A549 (cell line): ENCODE measurements around the gene MAPK9. TPM values are rescaled to one million over a fixed set of nuclear protein-coding genes. Genes with fewer than 3 reads are reported as not detected.

Experiments
- ATAC-seq, 2 experiments: fragments of 200-7000 bp in 1 of 2; fragments of >200 bp in 1 of 2; cut with Nextera tagmentation in 1 of 2; cut with Tn5 transposase in 1 of 2; 3 replicates each; pipeline versions ENCODE4 v1.8.0 to v1.9.1; 2018 to 2020; ENCODE audit warnings: mild to moderate bottlenecking in 1 of 2, moderate library complexity in 1 of 2
- CTCF ChIA-PET: fragments of 300-600 bp; sonication (Branson Sonifier 250); formaldehyde crosslinking; extraction: SDS; loops from one replicate; lab custom pipeline; 2021; ENCODE audit warnings: antibody characterized with exemption, inconsistent platforms; lab: Yijun Ruan, JAX
- POLR2A ChIA-PET: fragments of 350-600 bp; formaldehyde crosslinking; extraction: SDS; loops from one replicate; lab custom pipeline; 2021; ENCODE audit warnings: antibody characterized with exemption, inconsistent platforms; lab: Yijun Ruan, JAX
- DNase-seq, 2 experiments: peaks; one replicate each; pipeline versions ENCODE4 v3.0.0 to v3.0.0-alpha.2; 2011 to 2016; ENCODE audit warnings: low read depth in 1 of 2, low spot score in 1 of 2
- FAIRE-seq: peaks from 2 replicates; lab custom pipeline; 2011; peaks lifted over from hg19 to GRCh38; lab: Jason Lieb, UNC
- H3K27ac ChIP-seq, 2 experiments: fragments of >200 bp; sonication (Bioruptor Twin); formaldehyde crosslinking; 3 replicates each; pipeline ENCODE4 v1.5.1; 2016 to 2017
- H3K4me1 ChIP-seq: fragments of >200 bp; sonication (Bioruptor Twin); formaldehyde crosslinking; 3 replicates; pipeline ENCODE4 v1.6.1; 2016
- H3K4me2 ChIP-seq: fragments of >200 bp; sonication (Bioruptor Twin); formaldehyde crosslinking; 3 replicates; pipeline ENCODE4 v1.6.1; 2016
- H3K4me3 ChIP-seq: fragments of >200 bp; sonication (Bioruptor Twin); formaldehyde crosslinking; 3 replicates; pipeline ENCODE4 v1.5.1; 2016
- H3K9me3 ChIP-seq: fragments of >200 bp; sonication (Bioruptor Twin); formaldehyde crosslinking; 3 replicates; pipeline ENCODE4 v1.6.1; 2016
- CBX2 ChIP-seq: fragments of 200-600 bp; sonication (generic); IDR thresholded peaks from 2 replicates; pipeline ENCODE4 v1.6.1; 2016; ENCODE audit warnings: low read depth, mild to moderate bottlenecking, borderline replicate concordance
- CBX8 ChIP-seq: fragments of 200-600 bp; sonication (generic); IDR thresholded peaks from 2 replicates; pipeline ENCODE4 v1.6.1; 2016
- EHF ChIP-seq: fragments of 250-450 bp; sonication (Bioruptor Pico); IDR thresholded peaks from 2 replicates; pipeline ENCODE4 v1.5.0; 2020; ENCODE audit warnings: mild to moderate bottlenecking
- EHMT2 ChIP-seq: fragments of 200-600 bp; sonication (generic); IDR thresholded peaks from 2 replicates; pipeline ENCODE4 v1.6.1; 2016; ENCODE audit warnings: antibody characterized with exemption, low read depth, mild to moderate bottlenecking, moderate library complexity
- ESRRA ChIP-seq: fragments of 150-350 bp; IDR thresholded peaks from 2 replicates; pipeline ENCODE4 v1.6.1; 2014; ENCODE audit warnings: mild to moderate bottlenecking, low read length, borderline replicate concordance
- GATA3 ChIP-seq: IDR thresholded peaks from 2 replicates; pipeline ENCODE4 v1.6.1; 2012; ENCODE audit warnings: borderline replicate concordance
- HDAC2 ChIP-seq: fragments of 200-600 bp; sonication (generic); IDR thresholded peaks from 2 replicates; pipeline ENCODE4 v1.6.1; 2016
- HEYL ChIP-seq: fragments of 250-450 bp; sonication (Bioruptor Pico); IDR thresholded peaks from 2 replicates; pipeline ENCODE4 v1.8.0; 2021; ENCODE audit warnings: mild to moderate bottlenecking, moderate library complexity
- JUNB ChIP-seq: fragments of >200 bp; sonication (Bioruptor Twin); formaldehyde crosslinking; IDR thresholded peaks from 2 replicates; pipeline ENCODE4 v1.6.1; 2016
- KDM1A ChIP-seq: fragments of 200-600 bp; sonication (generic); IDR thresholded peaks from 2 replicates; pipeline ENCODE4 v1.6.1; 2016; ENCODE audit warnings: low read depth, mild to moderate bottlenecking
- MYC ChIP-seq: IDR thresholded peaks from 2 replicates; pipeline ENCODE4 v1.6.1; 2012; ENCODE audit warnings: mild to moderate bottlenecking, inconsistent platforms, low read length, improper control_type of control experiment, borderline replicate concordance
- NR3C1 ChIP-seq: fragments of >200 bp; sonication (Bioruptor Twin); formaldehyde crosslinking; IDR thresholded peaks from 3 replicates; pipeline ENCODE4 v1.6.1; 2017
- POLR2A ChIP-seq: IDR thresholded peaks from 2 replicates; pipeline ENCODE4 v1.6.1; 2012; ENCODE audit warnings: mild to moderate bottlenecking, low read length
- POLR2AphosphoS2 ChIP-seq: conservative IDR thresholded peaks from 2 replicates; pipeline ENCODE4 v1.6.1; 2012; ENCODE audit warnings: low read length, improper control_type of control experiment, inconsistent platforms
- RARB ChIP-seq: fragments of 250-450 bp; sonication (Bioruptor Pico); IDR thresholded peaks from 2 replicates; pipeline ENCODE4 v1.8.0; 2021; ENCODE audit warnings: mild to moderate bottlenecking, moderate library complexity
- RNF2 ChIP-seq: fragments of 200-600 bp; sonication (generic); IDR thresholded peaks from 2 replicates; pipeline ENCODE4 v1.6.1; 2016; ENCODE audit warnings: low read depth, mild to moderate bottlenecking, antibody characterized with exemption, moderate library complexity, borderline replicate concordance
- SREBF2 ChIP-seq: fragments of 450-650 bp; IDR thresholded peaks from 2 replicates; pipeline ENCODE4 v1.6.1; 2014; ENCODE audit warnings: mild to moderate bottlenecking, moderate library complexity
- TP53 ChIP-seq: fragments of 250-450 bp; sonication (Bioruptor Pico); IDR thresholded peaks from 2 replicates; pipeline ENCODE4 v1.5.0; 2021; ENCODE audit warnings: mild to moderate bottlenecking, moderate library complexity
- WGBS: methylation state at CpG from one replicate; pipeline ENCODE4 v1.1.6; 2017; ENCODE audit errors: missing lambda C conversion rate; 5-methylcytosine and 5-hydroxymethylcytosine counted together
- polyA plus RNA-seq, 4 experiments: library from polyadenylated mRNA; depleted of rRNA in 3 of 4; stranded (reverse); fragments of >200 nt; fragmentation: RNase III in 1 of 4; extraction: RNeasy Plus Mini Kit Qiagen cat#74134 plus additional on column Dnase treatment in 1 of 4; gene quantifications; 2 replicates in 3 of 4; 3 replicates in 1 of 4; pipeline ENCODE4 v1.2.3, GENCODE V29; 2011 to 2017
- TF ChIP-seq, protein P1 (sequence below): fragments of >200 bp; sonication (Bioruptor Twin); formaldehyde crosslinking; IDR thresholded peaks from 3 replicates; pipeline ENCODE4 v1.5.1; 2016
- TF ChIP-seq, protein P2 (sequence below): fragments of 250-450 bp; sonication (Bioruptor Pico); IDR thresholded peaks from 2 replicates; pipeline ENCODE4 v1.5.0; 2020; ENCODE audit warnings: low read depth, mild to moderate bottlenecking, moderate library complexity
- TF ChIP-seq, protein P3 (sequence below): IDR thresholded peaks from 2 replicates; pipeline ENCODE4 v1.6.1; 2012
- TF ChIP-seq, protein P4 (sequence below): fragments of 150-350 bp; IDR thresholded peaks from 2 replicates; pipeline ENCODE4 v1.6.1; 2014; ENCODE audit warnings: low read depth, mild to moderate bottlenecking, low read length
- TF ChIP-seq, protein P5 (sequence below): IDR thresholded peaks from 2 replicates; pipeline ENCODE4 v1.6.1; 2012; ENCODE audit warnings: low read depth, borderline replicate concordance
- TF ChIP-seq, protein P6 (sequence below): fragments of 200-600 bp; sonication (generic); IDR thresholded peaks from 2 replicates; pipeline ENCODE4 v1.6.1; 2016; ENCODE audit warnings: antibody characterized with exemption, mild to moderate bottlenecking, moderate library complexity

MAPK9 gene
- polyA plus RNA-seq, 2 of the 4 experiments (the other 2 are of a cell fraction), result 36.6 to 66.9 TPM

DNA sequence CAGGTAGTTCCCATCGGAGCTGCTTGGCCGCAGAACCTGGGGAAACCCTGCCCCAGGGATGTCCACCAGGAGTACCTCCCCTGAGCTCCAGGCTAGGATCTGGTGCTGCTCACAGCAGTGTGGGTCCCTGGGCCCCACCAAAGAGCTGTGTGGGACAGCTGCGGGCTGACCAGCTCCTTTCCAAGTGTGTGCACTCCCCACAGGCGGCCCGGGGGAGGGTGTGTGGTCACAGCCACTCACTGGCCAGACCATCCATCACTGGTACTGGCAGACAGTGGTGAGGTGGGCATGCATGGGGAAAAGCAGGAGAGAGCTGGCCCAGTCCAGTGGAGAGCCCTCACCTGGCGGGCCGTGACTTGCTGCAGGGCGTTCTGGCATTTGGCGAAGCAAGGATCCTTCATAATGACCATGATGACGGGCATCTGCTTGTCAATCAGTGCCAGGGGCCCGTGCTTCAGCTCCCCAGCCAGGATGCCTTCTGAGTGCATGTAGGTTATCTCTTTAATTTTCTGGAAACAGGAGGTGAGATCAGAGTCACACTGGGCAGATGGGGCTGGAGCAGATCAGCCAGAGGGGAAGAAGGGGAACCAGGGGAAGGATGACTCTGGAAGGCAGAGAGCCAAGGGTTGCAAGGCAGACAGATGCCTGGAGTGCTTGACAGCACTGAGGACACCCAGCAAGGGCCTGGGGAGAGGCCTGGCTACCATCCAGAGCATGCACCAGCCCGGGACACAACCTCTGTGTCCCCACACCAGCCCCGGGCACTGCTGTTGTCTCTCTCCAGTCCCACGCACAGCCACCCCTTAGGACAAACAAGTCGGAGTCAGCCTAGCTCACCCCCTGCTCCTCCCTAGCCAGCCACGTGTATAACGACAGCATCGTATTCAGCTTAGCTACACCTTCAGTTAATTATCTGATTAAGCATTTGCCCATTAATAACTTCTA lies 12.8 kb upstream of the MAPK9 start:
- no peak for TF ChIP-seq GATA3
- no peak for TF ChIP-seq TP53 (CRISPR knock-in tag)
- TF ChIP-seq ESRRA, result no peak
- TF ChIP-seq CBX2, result no peak
- Histone ChIP-seq H3K4me2 (no peak overlapping the region), H3K4me3 (no peak overlapping the region), H3K9me3 (no peaks in the 10 kb centered on the region), H3K27ac (no peak overlapping the region), H3K4me1 (no peaks in the 10 kb centered on the region)
- DNase-seq (no peak), FAIRE-seq (no peak), ATAC-seq (no peak; a peak in 1 of 6 replicates)
- POLR2A ChIA-PET, result no interaction called here
- CTCF ChIA-PET, result interaction anchor here (0.7 to 8.6 kb wide), 9 partner anchors 10 to 314 kb away, joined by 3 to 81 read pairs (median 3); no protein-coding TSS in a partner anchor
- WGBS, result 89% methylated on average over 15 of the region's 18 CpGs

DNA sequence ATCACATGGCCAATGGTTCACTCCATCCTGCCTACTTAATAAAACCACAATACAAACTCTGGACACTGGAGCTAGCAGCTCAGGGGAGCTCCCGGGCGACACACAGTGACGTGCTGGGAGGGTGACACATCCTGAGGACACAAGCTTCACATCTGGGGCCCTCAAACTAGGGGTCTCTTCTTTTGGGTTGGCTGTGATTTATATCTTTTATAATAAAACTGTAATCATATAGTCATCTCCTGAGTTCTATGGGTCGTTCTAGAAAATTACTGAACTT lies 12.1 kb upstream of the MAPK9 start:
- ChIA-PET POLR2A (no interaction called here), CTCF (interaction anchor here (1.0 to 8.6 kb wide), 7 partner anchors 10 to 167 kb away, joined by 3 to 81 read pairs (median 33); no protein-coding TSS in a partner anchor)
- no peak overlapping the region for H3K27ac ChIP-seq
- no peak overlapping the region for H3K4me3 ChIP-seq
- WGBS, result 93% methylated on average over 4 of the region's 4 CpGs
- no peaks in the 10 kb centered on the region for H3K4me1 ChIP-seq
- DNase-seq (no peak), FAIRE-seq (no peak), ATAC-seq (no peak)
- TF ChIP-seq RNF2, result no peak
- TF ChIP-seq, protein P1, sequence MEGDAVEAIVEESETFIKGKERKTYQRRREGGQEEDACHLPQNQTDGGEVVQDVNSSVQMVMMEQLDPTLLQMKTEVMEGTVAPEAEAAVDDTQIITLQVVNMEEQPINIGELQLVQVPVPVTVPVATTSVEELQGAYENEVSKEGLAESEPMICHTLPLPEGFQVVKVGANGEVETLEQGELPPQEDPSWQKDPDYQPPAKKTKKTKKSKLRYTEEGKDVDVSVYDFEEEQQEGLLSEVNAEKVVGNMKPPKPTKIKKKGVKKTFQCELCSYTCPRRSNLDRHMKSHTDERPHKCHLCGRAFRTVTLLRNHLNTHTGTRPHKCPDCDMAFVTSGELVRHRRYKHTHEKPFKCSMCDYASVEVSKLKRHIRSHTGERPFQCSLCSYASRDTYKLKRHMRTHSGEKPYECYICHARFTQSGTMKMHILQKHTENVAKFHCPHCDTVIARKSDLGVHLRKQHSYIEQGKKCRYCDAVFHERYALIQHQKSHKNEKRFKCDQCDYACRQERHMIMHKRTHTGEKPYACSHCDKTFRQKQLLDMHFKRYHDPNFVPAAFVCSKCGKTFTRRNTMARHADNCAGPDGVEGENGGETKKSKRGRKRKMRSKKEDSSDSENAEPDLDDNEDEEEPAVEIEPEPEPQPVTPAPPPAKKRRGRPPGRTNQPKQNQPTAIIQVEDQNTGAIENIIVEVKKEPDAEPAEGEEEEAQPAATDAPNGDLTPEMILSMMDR, result no peak
- TF ChIP-seq POLR2A, result no peak
- TF ChIP-seq HEYL (CRISPR knock-in tag), result no peak
- no peak for TF ChIP-seq MYC
- no peak for TF ChIP-seq EHMT2
- no peaks in the 10 kb centered on the region for H3K9me3 ChIP-seq
- no peak overlapping the region for H3K4me2 ChIP-seq

DNA sequence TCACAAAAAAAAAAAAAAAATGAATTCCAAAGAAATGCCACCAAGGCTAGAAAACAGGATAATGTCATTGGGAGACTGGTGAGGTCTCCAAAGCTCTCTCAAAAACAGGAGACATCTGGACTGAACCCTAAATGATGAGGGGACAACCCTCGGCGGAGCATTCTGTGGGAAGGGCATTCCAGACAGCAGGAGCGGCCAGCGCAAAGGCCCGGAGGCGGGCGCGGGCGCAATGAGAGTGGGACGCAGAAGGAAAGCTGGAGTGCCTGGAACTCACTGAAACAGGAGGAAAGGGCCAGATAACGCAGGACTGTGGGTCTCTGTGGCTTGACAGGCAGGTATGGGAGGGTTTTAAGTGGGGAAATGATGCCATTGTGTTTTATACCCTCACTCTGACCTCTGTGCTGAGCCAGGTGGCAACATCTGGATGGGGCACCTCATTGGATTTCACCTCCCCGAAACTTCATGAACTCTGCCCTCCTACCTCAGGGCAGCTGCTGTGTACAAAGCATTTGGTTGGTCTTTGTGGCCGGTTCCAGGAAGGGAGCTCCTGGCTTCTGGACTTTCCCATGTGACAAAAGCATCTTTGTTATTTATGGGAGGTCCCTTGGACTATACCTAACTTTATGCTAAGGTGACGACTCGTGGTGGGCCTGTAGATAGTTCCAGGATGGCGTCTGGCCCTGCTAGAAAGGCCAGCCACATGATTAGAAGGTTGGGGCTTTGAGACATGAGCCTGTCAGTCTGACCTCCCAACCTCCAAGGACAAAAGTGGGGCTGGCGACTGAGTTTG lies 11.5 kb upstream of the MAPK9 start:
- H3K27ac ChIP-seq, result no peak overlapping the region
- WGBS, result 95% methylated on average over 17 of the region's 17 CpGs
- no peaks in the 10 kb centered on the region for H3K4me1 ChIP-seq
- no peaks in the 10 kb centered on the region for H3K9me3 ChIP-seq
- no peak for DNase-seq
- POLR2A ChIA-PET, result no interaction called here
- ATAC-seq, result no peak
- H3K4me2 ChIP-seq, result no peak overlapping the region
- CTCF ChIA-PET, result interaction anchor here (1.0 to 8.6 kb wide), 8 partner anchors 8 to 168 kb away, joined by 3 to 81 read pairs (median 18); no protein-coding TSS in a partner anchor
- H3K4me3 ChIP-seq, result no peak overlapping the region
- FAIRE-seq, result no peak
- TF ChIP-seq POLR2AphosphoS2 (no peak), JUNB (no peak), RARB (CRISPR knock-in tag) (no peak), HDAC2 (no peak), SREBF2 (no peak), CBX8 (no peak), GATA3 (no peak), EHF (no peak), EHMT2 (no peak), NR3C1 (no peak), KDM1A (no peak)
- TF ChIP-seq, protein P2, sequence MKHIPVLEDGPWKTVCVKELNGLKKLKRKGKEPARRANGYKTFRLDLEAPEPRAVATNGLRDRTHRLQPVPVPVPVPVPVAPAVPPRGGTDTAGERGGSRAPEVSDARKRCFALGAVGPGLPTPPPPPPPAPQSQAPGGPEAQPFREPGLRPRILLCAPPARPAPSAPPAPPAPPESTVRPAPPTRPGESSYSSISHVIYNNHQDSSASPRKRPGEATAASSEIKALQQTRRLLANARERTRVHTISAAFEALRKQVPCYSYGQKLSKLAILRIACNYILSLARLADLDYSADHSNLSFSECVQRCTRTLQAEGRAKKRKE (CRISPR knock-in tag), result no peak
- TF ChIP-seq, protein P3, sequence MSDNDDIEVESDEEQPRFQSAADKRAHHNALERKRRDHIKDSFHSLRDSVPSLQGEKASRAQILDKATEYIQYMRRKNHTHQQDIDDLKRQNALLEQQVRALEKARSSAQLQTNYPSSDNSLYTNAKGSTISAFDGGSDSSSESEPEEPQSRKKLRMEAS, result no peak
- TF ChIP-seq, protein P4, sequence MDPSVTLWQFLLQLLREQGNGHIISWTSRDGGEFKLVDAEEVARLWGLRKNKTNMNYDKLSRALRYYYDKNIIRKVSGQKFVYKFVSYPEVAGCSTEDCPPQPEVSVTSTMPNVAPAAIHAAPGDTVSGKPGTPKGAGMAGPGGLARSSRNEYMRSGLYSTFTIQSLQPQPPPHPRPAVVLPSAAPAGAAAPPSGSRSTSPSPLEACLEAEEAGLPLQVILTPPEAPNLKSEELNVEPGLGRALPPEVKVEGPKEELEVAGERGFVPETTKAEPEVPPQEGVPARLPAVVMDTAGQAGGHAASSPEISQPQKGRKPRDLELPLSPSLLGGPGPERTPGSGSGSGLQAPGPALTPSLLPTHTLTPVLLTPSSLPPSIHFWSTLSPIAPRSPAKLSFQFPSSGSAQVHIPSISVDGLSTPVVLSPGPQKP, result no peak
- TF ChIP-seq, protein P5, sequence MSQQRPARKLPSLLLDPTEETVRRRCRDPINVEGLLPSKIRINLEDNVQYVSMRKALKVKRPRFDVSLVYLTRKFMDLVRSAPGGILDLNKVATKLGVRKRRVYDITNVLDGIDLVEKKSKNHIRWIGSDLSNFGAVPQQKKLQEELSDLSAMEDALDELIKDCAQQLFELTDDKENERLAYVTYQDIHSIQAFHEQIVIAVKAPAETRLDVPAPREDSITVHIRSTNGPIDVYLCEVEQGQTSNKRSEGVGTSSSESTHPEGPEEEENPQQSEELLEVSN, result no peak
- TF ChIP-seq, protein P6, sequence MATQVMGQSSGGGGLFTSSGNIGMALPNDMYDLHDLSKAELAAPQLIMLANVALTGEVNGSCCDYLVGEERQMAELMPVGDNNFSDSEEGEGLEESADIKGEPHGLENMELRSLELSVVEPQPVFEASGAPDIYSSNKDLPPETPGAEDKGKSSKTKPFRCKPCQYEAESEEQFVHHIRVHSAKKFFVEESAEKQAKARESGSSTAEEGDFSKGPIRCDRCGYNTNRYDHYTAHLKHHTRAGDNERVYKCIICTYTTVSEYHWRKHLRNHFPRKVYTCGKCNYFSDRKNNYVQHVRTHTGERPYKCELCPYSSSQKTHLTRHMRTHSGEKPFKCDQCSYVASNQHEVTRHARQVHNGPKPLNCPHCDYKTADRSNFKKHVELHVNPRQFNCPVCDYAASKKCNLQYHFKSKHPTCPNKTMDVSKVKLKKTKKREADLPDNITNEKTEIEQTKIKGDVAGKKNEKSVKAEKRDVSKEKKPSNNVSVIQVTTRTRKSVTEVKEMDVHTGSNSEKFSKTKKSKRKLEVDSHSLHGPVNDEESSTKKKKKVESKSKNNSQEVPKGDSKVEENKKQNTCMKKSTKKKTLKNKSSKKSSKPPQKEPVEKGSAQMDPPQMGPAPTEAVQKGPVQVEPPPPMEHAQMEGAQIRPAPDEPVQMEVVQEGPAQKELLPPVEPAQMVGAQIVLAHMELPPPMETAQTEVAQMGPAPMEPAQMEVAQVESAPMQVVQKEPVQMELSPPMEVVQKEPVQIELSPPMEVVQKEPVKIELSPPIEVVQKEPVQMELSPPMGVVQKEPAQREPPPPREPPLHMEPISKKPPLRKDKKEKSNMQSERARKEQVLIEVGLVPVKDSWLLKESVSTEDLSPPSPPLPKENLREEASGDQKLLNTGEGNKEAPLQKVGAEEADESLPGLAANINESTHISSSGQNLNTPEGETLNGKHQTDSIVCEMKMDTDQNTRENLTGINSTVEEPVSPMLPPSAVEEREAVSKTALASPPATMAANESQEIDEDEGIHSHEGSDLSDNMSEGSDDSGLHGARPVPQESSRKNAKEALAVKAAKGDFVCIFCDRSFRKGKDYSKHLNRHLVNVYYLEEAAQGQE, result no peak
